HFF-Myc (cell line): ENCODE results near the gene GTF2H3.

Experiments used
- DNase-seq: peaks from one replicate; pipeline ENCODE4 v3.0.0-alpha.2; 2011; ENCODE audit warnings: low read depth; ENCODE audit errors: extremely low read depth
- H3K4me3 ChIP-seq: replicated peaks from 2 replicates; pipeline ENCODE4 v1.5.1; 2011; ENCODE audit warnings: low read depth, mild to moderate bottlenecking, control low read depth, low read length
- CTCF ChIP-seq: IDR thresholded peaks from 2 replicates; pipeline ENCODE4 v1.5.1; 2012; ENCODE audit warnings: mild to moderate bottlenecking, low read depth, low read length, control low read depth; ENCODE audit errors: missing control alignments

The GTF2H3 gene

GRCh38 chr12:123643911-123644310 lies 10.3 kb downstream of the GTF2H3 start:
- no peak for DNase-seq
- H3K4me3 ChIP-seq: no peak overlapping the region
- TF ChIP-seq CTCF: no peak

GRCh38 chr12:123645380-123645779 lies 11.8 kb downstream of the GTF2H3 start:
- no peak for TF ChIP-seq CTCF
- no peak for DNase-seq
- no peak overlapping the region for H3K4me3 ChIP-seq

- TF ChIP-seq CTCF: no peak
- no peak for DNase-seq
- no peak overlapping the region for H3K4me3 ChIP-seq
These were observed 12.2 kb downstream of the GTF2H3 start for GRCh38 chr12:123645878-123646277.

GRCh38 chr12:123648401-123648800 lies 14.8 kb downstream of the GTF2H3 start:
- no peak for DNase-seq
- no peak overlapping the region for H3K4me3 ChIP-seq
- TF ChIP-seq CTCF: no peak

GRCh38 chr12:123654129-123654701 lies 20.6 kb downstream of the GTF2H3 start:
- no peak for TF ChIP-seq CTCF
- H3K4me3 ChIP-seq: no peak overlapping the region

GRCh38 chr12:123655420-123655819 lies 21.8 kb downstream of the GTF2H3 start:
- no peak for TF ChIP-seq CTCF
- no peak for DNase-seq
- no peak overlapping the region for H3K4me3 ChIP-seq

More at GRCh38 chr12:123654129-123654701, 20.6 kb downstream of the GTF2H3 start:
- no peak for DNase-seq

GRCh38 chr12:123656392-123656791 lies 22.8 kb downstream of the GTF2H3 start:
- no peak for TF ChIP-seq CTCF
- DNase-seq: no peak
- H3K4me3 ChIP-seq: no peak overlapping the region
